Trophoblast cell (in vitro differentiated cells and primary cell): ENCODE data around the gene RNF38.

Experiments
- DNase-seq, 2 donors: peaks; one replicate each; pipeline ENCODE4 v3.0.0-alpha.2; 2016
- H2AFZ ChIP-seq: 2 replicates; pipeline ENCODE4 v1.6.1; 2013; ENCODE audit warnings: low read length, moderate library complexity, mild to moderate bottlenecking; ENCODE audit not compliant: insufficient read depth, poor library complexity
- H2AK5ac ChIP-seq: 2 replicates; pipeline ENCODE4 v1.6.1; 2013; ENCODE audit warnings: mild to moderate bottlenecking, low read length
- H2BK120ac ChIP-seq: 2 replicates; pipeline ENCODE4 v1.6.1; 2013; ENCODE audit warnings: low read length, mild to moderate bottlenecking, moderate library complexity; ENCODE audit not compliant: insufficient read depth, poor library complexity
- H2BK12ac ChIP-seq: 2 replicates; pipeline ENCODE4 v1.6.1; 2013; ENCODE audit warnings: mild to moderate bottlenecking, low read length, moderate library complexity
- H2BK5ac ChIP-seq: 2 replicates; pipeline ENCODE4 v1.6.1; 2013; ENCODE audit warnings: low read length, low read depth, moderate library complexity, mild to moderate bottlenecking; ENCODE audit not compliant: poor library complexity
- H3K14ac ChIP-seq: 2 replicates; pipeline ENCODE4 v1.6.1; 2013; ENCODE audit warnings: mild to moderate bottlenecking, low read length
- H3K18ac ChIP-seq: 2 replicates; pipeline ENCODE4 v1.6.1; 2013; ENCODE audit warnings: mild to moderate bottlenecking, low read length
- H3K23ac ChIP-seq: 2 replicates; pipeline ENCODE4 v1.6.1; 2013; ENCODE audit warnings: low read length
- H3K27ac ChIP-seq: 2 replicates; pipeline ENCODE4 v1.5.1; 2013; ENCODE audit warnings: low read depth, mild to moderate bottlenecking, inconsistent platforms, low read length, moderate library complexity
- H3K27me3 ChIP-seq: 2 replicates; pipeline ENCODE4 v1.6.1; 2013; ENCODE audit warnings: inconsistent platforms, mild to moderate bottlenecking, low read length, moderate library complexity; ENCODE audit not compliant: insufficient read depth
- H3K36me3 ChIP-seq, 2 experiments: 1 replicate in 1 of 2; 2 replicates in 1 of 2; pipeline ENCODE4 v1.6.1; 2013; ENCODE audit warnings: low read length in 2 of 2, mild to moderate bottlenecking in 2 of 2, moderate library complexity in 1 of 2; ENCODE audit not compliant: insufficient read depth in 2 of 2, control insufficient read depth in 1 of 2
- H3K4ac ChIP-seq: 2 replicates; pipeline ENCODE4 v1.6.1; 2013; ENCODE audit warnings: low read depth, mild to moderate bottlenecking, low read length, moderate library complexity
- H3K4me1 ChIP-seq, 2 experiments: 1 replicate in 1 of 2; 2 replicates in 1 of 2; pipeline ENCODE4 v1.6.1; 2013; ENCODE audit warnings: low read length in 2 of 2, mild to moderate bottlenecking in 2 of 2, moderate library complexity in 1 of 2; ENCODE audit not compliant: insufficient read depth in 2 of 2, control insufficient read depth in 1 of 2
- H3K4me2 ChIP-seq: 2 replicates; pipeline ENCODE4 v1.6.1; 2013; ENCODE audit warnings: inconsistent platforms, mild to moderate bottlenecking, low read length, moderate library complexity
- H3K4me3 ChIP-seq: 2 replicates; pipeline ENCODE4 v1.5.1; 2013; ENCODE audit warnings: mild to moderate bottlenecking, low read depth, low read length, inconsistent platforms
- H3K79me1 ChIP-seq: one replicate; pipeline ENCODE4 v1.6.1; 2013; ENCODE audit warnings: low read length
- H3K79me2 ChIP-seq: 2 replicates; pipeline ENCODE4 v1.6.1; 2013; ENCODE audit warnings: low read length, mild to moderate bottlenecking; ENCODE audit not compliant: control insufficient read depth, insufficient read depth, poor library complexity
- H3K9ac ChIP-seq: 2 replicates; pipeline ENCODE4 v1.6.1; 2013; ENCODE audit warnings: mild to moderate bottlenecking, low read length
- H3K9me3 ChIP-seq: 2 replicates; pipeline ENCODE4 v1.6.1; 2013; ENCODE audit warnings: low read depth, mild to moderate bottlenecking, control low read depth, inconsistent platforms, low read length; ENCODE audit not compliant: insufficient read depth
- H4K12ac ChIP-seq: 2 replicates; pipeline ENCODE4 v1.6.1; 2013; ENCODE audit warnings: low read depth, mild to moderate bottlenecking, low read length, moderate library complexity
- H4K8ac ChIP-seq: 2 replicates; pipeline ENCODE4 v1.6.1; 2013; ENCODE audit warnings: low read depth, mild to moderate bottlenecking, low read length, moderate library complexity
- H4K91ac ChIP-seq: one replicate; pipeline ENCODE4 v1.6.1; 2013; ENCODE audit warnings: low read depth, mild to moderate bottlenecking, low read length, moderate library complexity
- WGBS: extraction: QIAGEN DNeasy Blood & Tissue Kit; methylation state at CpG from one replicate; pipeline ENCODE4 v1.1.7; 2013; ENCODE audit warnings: missing lambda C conversion rate; ENCODE audit not compliant: insufficient read length, insufficient coverage; ENCODE audit errors: extremely low coverage; 5-methylcytosine and 5-hydroxymethylcytosine counted together

The RNF38 gene

DNA sequence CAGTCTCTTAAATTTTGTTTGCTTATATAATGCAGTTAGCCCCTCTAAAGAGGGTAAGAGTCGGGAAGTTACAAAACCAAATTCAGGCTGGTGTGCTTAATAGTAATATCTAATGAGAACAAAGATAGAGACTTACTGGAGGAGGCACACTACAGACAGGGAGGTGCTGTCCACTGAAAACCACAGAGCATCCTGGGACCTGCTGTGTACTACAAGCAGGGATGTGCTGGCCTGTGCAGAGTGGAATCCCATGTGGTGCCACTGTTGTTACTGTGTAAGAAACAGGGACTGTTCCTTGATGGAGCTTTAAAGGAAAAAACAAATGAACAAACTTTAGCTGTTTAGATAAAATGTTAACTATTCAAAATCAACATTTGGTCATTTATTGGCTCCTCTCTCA is 42.4 kb downstream of the RNF38 start:
- H2BK12ac ChIP-seq = no peak overlapping the region
- no CpG with 5 or more reads among the region's 1 CpG for WGBS

DNA sequence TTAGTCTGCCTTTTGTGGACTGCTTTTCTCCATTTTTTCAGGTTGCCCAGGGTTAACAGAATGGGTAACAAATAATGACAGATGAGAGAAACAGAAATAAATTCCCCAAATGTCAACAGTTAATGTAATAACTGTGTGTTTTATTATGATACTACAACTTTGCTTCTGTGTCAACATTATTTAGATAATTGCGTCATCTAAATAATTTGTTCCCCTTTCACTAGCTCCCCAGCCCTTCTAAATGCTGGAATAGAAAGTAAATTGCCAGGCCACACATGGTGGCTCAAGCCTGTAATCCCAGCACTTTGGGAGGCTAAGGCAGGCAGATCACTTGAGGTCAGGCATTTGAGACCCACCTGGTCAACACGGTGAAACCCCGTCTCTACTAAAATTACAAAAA is 53.5 kb downstream of the RNF38 start:
- Histone ChIP-seq H3K4me3 (no peak overlapping the region), H3K79me2 (no peaks in the 10 kb centered on the region), H4K8ac (no peak overlapping the region), H2AFZ (no peak overlapping the region), H4K91ac (no peak overlapping the region), H3K27me3 (no peaks in the 10 kb centered on the region), H3K27ac (no peak overlapping the region), H3K79me1 (no peaks in the 10 kb centered on the region), H3K18ac (no peak overlapping the region), H3K4me1 (no peaks in the 10 kb centered on the region), H2BK12ac (no peak overlapping the region), H4K12ac (no peak overlapping the region), H3K4me2 (no peak overlapping the region), H3K23ac (no peak overlapping the region), H2BK120ac (no peak overlapping the region), H3K36me3 (peaks cover 19 to 37% of the 10 kb centered on the region in 2 experiments), H2AK5ac (no peak overlapping the region), H3K14ac (no peak overlapping the region), H2BK5ac (no peak overlapping the region), H3K9me3 (no peaks in the 10 kb centered on the region), H3K9ac (no peak overlapping the region), H3K4ac (no peak overlapping the region)
- WGBS = no CpG with 5 or more reads among the region's 3 CpGs
- DNase-seq = no peak

More for the DNA sequence above, 42.4 kb downstream of the RNF38 start:
- no peaks in the 10 kb centered on the region for H3K79me1 ChIP-seq
- H3K27ac ChIP-seq = no peak overlapping the region
- no peak overlapping the region for H3K4me3 ChIP-seq
- H2BK120ac ChIP-seq = no peak overlapping the region
- no peak overlapping the region for H3K18ac ChIP-seq
- H3K36me3 ChIP-seq = peaks cover 13 to 21% of the 10 kb centered on the region in 2 experiments
- no peak overlapping the region for H2BK5ac ChIP-seq
- no peak overlapping the region for H4K91ac ChIP-seq
- H3K9me3 ChIP-seq = no peaks in the 10 kb centered on the region
- no peak overlapping the region for H2AK5ac ChIP-seq
- H3K9ac ChIP-seq = no peak overlapping the region
- H3K4me2 ChIP-seq = no peak overlapping the region
- H4K8ac ChIP-seq = no peak overlapping the region
- DNase-seq = no peak
- no peaks in the 10 kb centered on the region for H3K4me1 ChIP-seq
- H3K27me3 ChIP-seq = no peaks in the 10 kb centered on the region
- no peak overlapping the region for H3K14ac ChIP-seq
- no peak overlapping the region for H3K4ac ChIP-seq
- H2AFZ ChIP-seq = no peak overlapping the region
- H4K12ac ChIP-seq = no peak overlapping the region
- no peak overlapping the region for H3K23ac ChIP-seq
- H3K79me2 ChIP-seq = no peaks in the 10 kb centered on the region

DNA sequence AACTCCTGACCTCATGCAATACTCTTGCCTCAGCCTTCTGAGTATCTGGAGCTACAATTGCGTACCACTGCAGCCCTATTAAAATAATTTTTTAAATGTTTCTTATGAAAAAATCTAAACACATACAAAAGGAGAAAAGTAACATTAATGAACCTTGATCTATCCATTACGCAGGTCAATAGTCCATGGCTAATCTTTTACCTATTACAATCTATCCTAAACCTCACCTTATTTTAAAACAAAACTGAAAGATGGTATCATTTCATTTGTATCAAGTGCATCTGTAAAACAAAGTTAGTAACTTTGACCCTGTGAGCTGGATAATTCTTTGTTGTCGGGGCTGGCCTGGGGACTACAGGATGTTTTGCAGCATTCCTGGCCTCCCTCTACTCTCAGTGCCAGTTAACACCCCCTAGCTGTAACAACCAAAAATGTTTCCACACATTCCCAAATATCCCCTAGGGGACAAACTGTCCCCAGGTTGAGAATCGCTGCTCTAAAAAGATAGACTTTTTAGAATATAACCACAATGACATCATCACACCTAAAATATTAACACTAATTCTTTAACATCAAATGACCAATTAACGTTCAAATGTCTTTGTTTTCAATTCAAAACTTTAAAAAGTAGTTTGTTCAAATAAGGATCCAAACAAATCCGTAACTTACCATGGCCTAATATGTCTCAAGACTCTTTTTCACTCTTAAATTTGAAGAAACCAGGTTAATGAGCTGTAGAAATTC is 54.8 kb downstream of the RNF38 start:
- Histone ChIP-seq H2BK12ac (no peak overlapping the region), H3K23ac (no peak overlapping the region), H3K9me3 (no peaks in the 10 kb centered on the region), H2BK120ac (no peak overlapping the region), H3K27ac (no peak overlapping the region), H2AFZ (no peak overlapping the region), H3K27me3 (no peaks in the 10 kb centered on the region), H3K36me3 (peaks cover 23 to 41% of the 10 kb centered on the region in 2 experiments), H3K4me1 (no peaks in the 10 kb centered on the region), H2AK5ac (no peak overlapping the region), H3K4me2 (no peak overlapping the region), H2BK5ac (no peak overlapping the region), H3K14ac (no peak overlapping the region), H3K4me3 (no peak overlapping the region), H3K18ac (no peak overlapping the region), H4K12ac (no peak overlapping the region), H3K79me2 (no peaks in the 10 kb centered on the region), H3K79me1 (no peaks in the 10 kb centered on the region), H3K4ac (no peak overlapping the region), H3K9ac (no peak overlapping the region), H4K91ac (no peak overlapping the region), H4K8ac (no peak overlapping the region)
- DNase-seq = peak; percentile 4 to 13
- 100% methylated on average over 1 of the region's 6 CpGs for WGBS

DNA sequence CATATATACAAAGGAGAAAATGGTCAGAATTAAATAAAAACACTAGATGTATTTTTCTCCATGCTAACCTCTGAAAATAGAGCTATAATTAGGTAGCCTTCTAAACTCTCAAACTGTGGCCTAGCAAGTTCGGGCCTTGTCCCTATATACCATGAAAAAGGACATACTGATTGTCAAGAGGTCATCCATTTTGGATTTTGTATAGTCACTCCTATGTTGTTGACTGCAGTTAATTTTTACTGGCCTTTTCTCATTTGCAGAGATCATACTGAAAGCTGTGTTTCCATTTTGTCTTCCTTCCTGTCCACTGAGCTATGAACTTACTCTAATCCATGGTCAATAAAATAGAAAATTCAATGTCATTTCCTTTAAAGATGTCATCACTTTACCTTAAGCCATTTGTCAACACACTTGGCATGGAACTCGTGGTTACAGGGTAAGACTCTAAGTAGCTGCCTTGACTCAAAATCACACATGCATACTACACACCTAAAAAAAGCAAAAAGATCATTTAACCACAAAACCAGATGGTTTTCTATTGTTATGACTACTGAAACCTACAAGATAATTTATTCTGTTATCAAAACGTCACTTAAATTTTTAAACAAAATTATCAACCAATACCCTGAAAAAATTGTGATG is 58.0 kb downstream of the RNF38 start:
- Histone ChIP-seq H3K36me3 (peaks cover 21 to 39% of the 10 kb centered on the region in 2 experiments), H3K4me3 (no peak overlapping the region), H3K27ac (no peak overlapping the region), H3K79me1 (no peaks in the 10 kb centered on the region), H4K8ac (no peak overlapping the region), H3K9me3 (no peaks in the 10 kb centered on the region), H3K14ac (no peak overlapping the region), H2BK120ac (no peak overlapping the region), H3K9ac (no peak overlapping the region), H4K12ac (no peak overlapping the region), H3K4me1 (no peaks in the 10 kb centered on the region), H3K79me2 (no peaks in the 10 kb centered on the region), H3K23ac (no peak overlapping the region), H2AK5ac (no peak overlapping the region), H2AFZ (no peak overlapping the region), H3K27me3 (no peaks in the 10 kb centered on the region), H3K18ac (no peak overlapping the region), H2BK5ac (no peak overlapping the region), H4K91ac (no peak overlapping the region), H3K4me2 (no peak overlapping the region), H2BK12ac (no peak overlapping the region), H3K4ac (no peak overlapping the region)
- no peak for DNase-seq
- no CpG with 5 or more reads among the region's 3 CpGs for WGBS
